ENCODE measurements around the gene MAPK8.

DNA sequence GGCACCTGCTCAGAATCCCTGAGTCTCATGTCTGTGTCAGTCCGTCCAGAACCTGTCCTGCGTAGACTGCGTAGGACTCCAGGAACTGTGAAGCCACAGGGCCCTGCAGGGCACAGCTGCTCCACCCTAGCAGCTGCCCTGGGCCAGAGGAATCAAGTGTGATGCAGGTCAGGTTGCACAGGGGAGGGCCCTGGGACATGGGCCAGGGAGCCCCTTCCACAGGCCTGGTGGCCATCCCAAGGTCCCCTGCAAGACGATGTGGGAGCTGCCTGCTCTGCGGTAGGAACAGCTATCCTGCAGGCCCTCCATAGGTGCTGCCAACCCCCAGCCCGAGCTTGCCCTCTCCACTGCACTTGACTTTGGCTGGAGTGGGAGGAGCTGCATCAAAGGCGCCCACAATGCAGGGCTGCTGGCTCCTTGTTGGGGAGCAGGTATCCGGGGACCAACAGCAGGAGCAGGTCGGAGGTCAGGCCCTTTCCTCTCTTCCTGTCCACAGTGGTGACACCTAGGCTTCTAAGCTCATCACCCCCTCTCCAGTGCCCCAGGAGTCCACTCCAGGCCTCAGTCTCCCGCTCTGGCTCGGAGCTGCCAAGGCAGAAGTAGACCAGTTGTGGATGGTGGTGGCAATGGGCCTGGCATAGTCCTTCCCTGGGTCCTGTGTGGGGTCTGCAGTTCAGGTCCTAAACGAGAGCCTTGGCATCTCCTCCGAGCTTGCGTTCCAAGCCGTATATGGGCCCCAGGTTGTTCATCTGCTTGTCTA, 149.1 kb downstream of the MAPK8 start:
- TF ChIP-seq, protein P1, sequence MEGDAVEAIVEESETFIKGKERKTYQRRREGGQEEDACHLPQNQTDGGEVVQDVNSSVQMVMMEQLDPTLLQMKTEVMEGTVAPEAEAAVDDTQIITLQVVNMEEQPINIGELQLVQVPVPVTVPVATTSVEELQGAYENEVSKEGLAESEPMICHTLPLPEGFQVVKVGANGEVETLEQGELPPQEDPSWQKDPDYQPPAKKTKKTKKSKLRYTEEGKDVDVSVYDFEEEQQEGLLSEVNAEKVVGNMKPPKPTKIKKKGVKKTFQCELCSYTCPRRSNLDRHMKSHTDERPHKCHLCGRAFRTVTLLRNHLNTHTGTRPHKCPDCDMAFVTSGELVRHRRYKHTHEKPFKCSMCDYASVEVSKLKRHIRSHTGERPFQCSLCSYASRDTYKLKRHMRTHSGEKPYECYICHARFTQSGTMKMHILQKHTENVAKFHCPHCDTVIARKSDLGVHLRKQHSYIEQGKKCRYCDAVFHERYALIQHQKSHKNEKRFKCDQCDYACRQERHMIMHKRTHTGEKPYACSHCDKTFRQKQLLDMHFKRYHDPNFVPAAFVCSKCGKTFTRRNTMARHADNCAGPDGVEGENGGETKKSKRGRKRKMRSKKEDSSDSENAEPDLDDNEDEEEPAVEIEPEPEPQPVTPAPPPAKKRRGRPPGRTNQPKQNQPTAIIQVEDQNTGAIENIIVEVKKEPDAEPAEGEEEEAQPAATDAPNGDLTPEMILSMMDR (IDR thresholded peaks at IDR 0.05): no peak
- no peak for TF ChIP-seq JUN (IDR thresholded peaks at IDR 0.05)
- TF ChIP-seq, protein P2, sequence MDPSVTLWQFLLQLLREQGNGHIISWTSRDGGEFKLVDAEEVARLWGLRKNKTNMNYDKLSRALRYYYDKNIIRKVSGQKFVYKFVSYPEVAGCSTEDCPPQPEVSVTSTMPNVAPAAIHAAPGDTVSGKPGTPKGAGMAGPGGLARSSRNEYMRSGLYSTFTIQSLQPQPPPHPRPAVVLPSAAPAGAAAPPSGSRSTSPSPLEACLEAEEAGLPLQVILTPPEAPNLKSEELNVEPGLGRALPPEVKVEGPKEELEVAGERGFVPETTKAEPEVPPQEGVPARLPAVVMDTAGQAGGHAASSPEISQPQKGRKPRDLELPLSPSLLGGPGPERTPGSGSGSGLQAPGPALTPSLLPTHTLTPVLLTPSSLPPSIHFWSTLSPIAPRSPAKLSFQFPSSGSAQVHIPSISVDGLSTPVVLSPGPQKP (IDR thresholded peaks at IDR 0.05; ENCODE audit: low read depth, low read length): no peak
- TF ChIP-seq, protein P3, sequence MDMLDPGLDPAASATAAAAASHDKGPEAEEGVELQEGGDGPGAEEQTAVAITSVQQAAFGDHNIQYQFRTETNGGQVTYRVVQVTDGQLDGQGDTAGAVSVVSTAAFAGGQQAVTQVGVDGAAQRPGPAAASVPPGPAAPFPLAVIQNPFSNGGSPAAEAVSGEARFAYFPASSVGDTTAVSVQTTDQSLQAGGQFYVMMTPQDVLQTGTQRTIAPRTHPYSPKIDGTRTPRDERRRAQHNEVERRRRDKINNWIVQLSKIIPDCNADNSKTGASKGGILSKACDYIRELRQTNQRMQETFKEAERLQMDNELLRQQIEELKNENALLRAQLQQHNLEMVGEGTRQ (IDR thresholded peaks at IDR 0.05): no peak
- TF ChIP-seq SREBF2 (IDR thresholded peaks at IDR 0.05): no peak
- TF ChIP-seq POLR2A (IDR thresholded peaks at IDR 0.05; ENCODE audit: low read length): no peak
- TF ChIP-seq, protein P4, sequence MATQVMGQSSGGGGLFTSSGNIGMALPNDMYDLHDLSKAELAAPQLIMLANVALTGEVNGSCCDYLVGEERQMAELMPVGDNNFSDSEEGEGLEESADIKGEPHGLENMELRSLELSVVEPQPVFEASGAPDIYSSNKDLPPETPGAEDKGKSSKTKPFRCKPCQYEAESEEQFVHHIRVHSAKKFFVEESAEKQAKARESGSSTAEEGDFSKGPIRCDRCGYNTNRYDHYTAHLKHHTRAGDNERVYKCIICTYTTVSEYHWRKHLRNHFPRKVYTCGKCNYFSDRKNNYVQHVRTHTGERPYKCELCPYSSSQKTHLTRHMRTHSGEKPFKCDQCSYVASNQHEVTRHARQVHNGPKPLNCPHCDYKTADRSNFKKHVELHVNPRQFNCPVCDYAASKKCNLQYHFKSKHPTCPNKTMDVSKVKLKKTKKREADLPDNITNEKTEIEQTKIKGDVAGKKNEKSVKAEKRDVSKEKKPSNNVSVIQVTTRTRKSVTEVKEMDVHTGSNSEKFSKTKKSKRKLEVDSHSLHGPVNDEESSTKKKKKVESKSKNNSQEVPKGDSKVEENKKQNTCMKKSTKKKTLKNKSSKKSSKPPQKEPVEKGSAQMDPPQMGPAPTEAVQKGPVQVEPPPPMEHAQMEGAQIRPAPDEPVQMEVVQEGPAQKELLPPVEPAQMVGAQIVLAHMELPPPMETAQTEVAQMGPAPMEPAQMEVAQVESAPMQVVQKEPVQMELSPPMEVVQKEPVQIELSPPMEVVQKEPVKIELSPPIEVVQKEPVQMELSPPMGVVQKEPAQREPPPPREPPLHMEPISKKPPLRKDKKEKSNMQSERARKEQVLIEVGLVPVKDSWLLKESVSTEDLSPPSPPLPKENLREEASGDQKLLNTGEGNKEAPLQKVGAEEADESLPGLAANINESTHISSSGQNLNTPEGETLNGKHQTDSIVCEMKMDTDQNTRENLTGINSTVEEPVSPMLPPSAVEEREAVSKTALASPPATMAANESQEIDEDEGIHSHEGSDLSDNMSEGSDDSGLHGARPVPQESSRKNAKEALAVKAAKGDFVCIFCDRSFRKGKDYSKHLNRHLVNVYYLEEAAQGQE (IDR thresholded peaks at IDR 0.05): no peak
- TF ChIP-seq PHF8 (IDR thresholded peaks at IDR 0.05; ENCODE audit: borderline replicate concordance, low read depth): no peak
- no peak for TF ChIP-seq RFX5 (IDR thresholded peaks at IDR 0.05)
- TF ChIP-seq, protein P5, sequence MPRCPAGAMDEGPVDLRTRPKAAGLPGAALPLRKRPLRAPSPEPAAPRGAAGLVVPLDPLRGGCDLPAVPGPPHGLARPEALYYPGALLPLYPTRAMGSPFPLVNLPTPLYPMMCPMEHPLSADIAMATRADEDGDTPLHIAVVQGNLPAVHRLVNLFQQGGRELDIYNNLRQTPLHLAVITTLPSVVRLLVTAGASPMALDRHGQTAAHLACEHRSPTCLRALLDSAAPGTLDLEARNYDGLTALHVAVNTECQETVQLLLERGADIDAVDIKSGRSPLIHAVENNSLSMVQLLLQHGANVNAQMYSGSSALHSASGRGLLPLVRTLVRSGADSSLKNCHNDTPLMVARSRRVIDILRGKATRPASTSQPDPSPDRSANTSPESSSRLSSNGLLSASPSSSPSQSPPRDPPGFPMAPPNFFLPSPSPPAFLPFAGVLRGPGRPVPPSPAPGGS (IDR thresholded peaks at IDR 0.05): no peak
- no peak for TF ChIP-seq SMC3 (IDR thresholded peaks at IDR 0.05)
- no peak for TF ChIP-seq CHD2 (IDR thresholded peaks at IDR 0.05; ENCODE audit: low read length, partially characterized antibody)

Measured in A549 (cell line).